HAP-1 (cell line): ENCODE results near the gene ENTPD6.

Experiments used
- DNase-seq, 2 experiments: peaks; one replicate each; pipeline ENCODE4 v3.0.0-alpha.2; 2016 to 2020; ENCODE audit warnings: low spot score in 2 of 2
- H3K27me3 ChIP-seq: fragments of 250-450 bp; sonication (Bioruptor Pico); 2 replicates; pipeline ENCODE4 v1.5.1; 2020; ENCODE audit warnings: low read depth, mild to moderate bottlenecking, moderate library complexity
- H3K36me3 ChIP-seq: fragments of 250-450 bp; sonication (Bioruptor Pico); replicated peaks from 2 replicates; pipeline ENCODE4 v1.5.1; 2020; ENCODE audit warnings: mild to moderate bottlenecking
- H3K4me1 ChIP-seq: fragments of 250-450 bp; sonication (Bioruptor Pico); 2 replicates; pipeline ENCODE4 v1.5.1; 2020; ENCODE audit warnings: mild to moderate bottlenecking
- H3K4me3 ChIP-seq: fragments of 250-450 bp; sonication (Bioruptor Pico); 2 replicates; pipeline ENCODE4 v1.5.1; 2020; ENCODE audit warnings: mild to moderate bottlenecking, moderate library complexity
- H3K9me3 ChIP-seq: fragments of 250-450 bp; sonication (Bioruptor Pico); 2 replicates; pipeline ENCODE4 v1.5.1; 2020; ENCODE audit warnings: mild to moderate bottlenecking, moderate library complexity
- in situ Hi-C: fragments of 300-500 bp; cut with MboI; formaldehyde crosslinking; loops from 3 replicates; pipeline ENCODE4 v1.14.3; 2020; ENCODE audit warnings: low sequenced_read_pairs, inconsistent platforms, mixed read lengths

The ENTPD6 gene

GRCh38 chr20:25251558-25251957 is 56.0 kb downstream of the ENTPD6 start:
- in situ Hi-C loops = no loop called here
- no peaks in the 10 kb centered on the region for H3K27me3 ChIP-seq

GRCh38 chr20:25252230-25252651 is 56.7 kb downstream of the ENTPD6 start:
- no peak overlapping the region for H3K4me3 ChIP-seq
- peaks cover 32% of the 10 kb centered on the region for H3K4me1 ChIP-seq
- no peaks in the 10 kb centered on the region for H3K36me3 ChIP-seq
- in situ Hi-C loops = no loop called here
- no peak for DNase-seq
- H3K27me3 ChIP-seq = no peaks in the 10 kb centered on the region
- no peaks in the 10 kb centered on the region for H3K9me3 ChIP-seq

More at GRCh38 chr20:25251558-25251957, 56.0 kb downstream of the ENTPD6 start:
- Histone ChIP-seq H3K9me3 (no peaks in the 10 kb centered on the region), H3K4me3 (no peak overlapping the region), H3K4me1 (peaks cover 39% of the 10 kb centered on the region), H3K36me3 (no peaks in the 10 kb centered on the region)
- DNase-seq = no peak

- Histone ChIP-seq H3K27me3 (no peaks in the 10 kb centered on the region), H3K36me3 (no peaks in the 10 kb centered on the region), H3K4me3 (no peak overlapping the region), H3K4me1 (peaks cover 28% of the 10 kb centered on the region), H3K9me3 (no peaks in the 10 kb centered on the region)
- peak; percentile 81 to 86 for DNase-seq
- in situ Hi-C loops = no loop called here
Measured at GRCh38 chr20:25252686-25253421, 57.3 kb downstream of the ENTPD6 start.

- in situ Hi-C loops = no loop called here
- Histone ChIP-seq H3K4me3 (no peak overlapping the region), H3K4me1 (peaks cover 28% of the 10 kb centered on the region), H3K36me3 (no peaks in the 10 kb centered on the region; the same call in 1 of the 2 replicates), H3K9me3 (no peaks in the 10 kb centered on the region), H3K27me3 (no peaks in the 10 kb centered on the region)
- DNase-seq = no peak
Measured at GRCh38 chr20:25253606-25254275, 58.2 kb downstream of the ENTPD6 start.

- H3K27me3 ChIP-seq = no peaks in the 10 kb centered on the region
- no peak for DNase-seq
- H3K36me3 ChIP-seq = peaks cover 1% of the 10 kb centered on the region
- H3K4me3 ChIP-seq = no peak overlapping the region
- no peaks in the 10 kb centered on the region for H3K9me3 ChIP-seq
- H3K4me1 ChIP-seq = peaks cover 22% of the 10 kb centered on the region
- in situ Hi-C loops = no loop called here
Measured at GRCh38 chr20:25254571-25254970, 59.1 kb downstream of the ENTPD6 start.

- in situ Hi-C loops = no loop called here
- no peak for DNase-seq
Measured at GRCh38 chr20:25254986-25255680, 59.6 kb downstream of the ENTPD6 start.

GRCh38 chr20:25256226-25256859 is 60.8 kb downstream of the ENTPD6 start:
- Histone ChIP-seq H3K4me3 (no peak overlapping the region), H3K4me1 (peaks cover 12% of the 10 kb centered on the region), H3K36me3 (peaks cover 13% of the 10 kb centered on the region), H3K9me3 (no peaks in the 10 kb centered on the region), H3K27me3 (no peaks in the 10 kb centered on the region)
- no peak for DNase-seq
- in situ Hi-C loops = no loop called here

More at GRCh38 chr20:25254986-25255680, 59.6 kb downstream of the ENTPD6 start:
- H3K36me3 ChIP-seq = peaks cover 7% of the 10 kb centered on the region
- H3K4me3 ChIP-seq = no peak overlapping the region
- H3K9me3 ChIP-seq = no peaks in the 10 kb centered on the region
- peaks cover 18% of the 10 kb centered on the region for H3K4me1 ChIP-seq
- no peaks in the 10 kb centered on the region for H3K27me3 ChIP-seq

GRCh38 chr20:25257130-25257529 is 61.6 kb downstream of the ENTPD6 start:
- Histone ChIP-seq H3K36me3 (peaks cover 13% of the 10 kb centered on the region), H3K27me3 (no peaks in the 10 kb centered on the region), H3K4me1 (peaks cover 10% of the 10 kb centered on the region), H3K9me3 (no peaks in the 10 kb centered on the region), H3K4me3 (no peak overlapping the region)
- DNase-seq = no peak
- in situ Hi-C loops = no loop called here

GRCh38 chr20:25257756-25258475 is 62.4 kb downstream of the ENTPD6 start:
- in situ Hi-C loops = no loop called here
- DNase-seq = no peak
- Histone ChIP-seq H3K36me3 (peaks cover 13% of the 10 kb centered on the region), H3K4me3 (no peak overlapping the region), H3K27me3 (no peaks in the 10 kb centered on the region), H3K9me3 (no peaks in the 10 kb centered on the region), H3K4me1 (peaks cover 4% of the 10 kb centered on the region)

- Histone ChIP-seq H3K27me3 (no peaks in the 10 kb centered on the region), H3K4me3 (no peak overlapping the region), H3K9me3 (no peaks in the 10 kb centered on the region), H3K36me3 (peaks cover 13% of the 10 kb centered on the region), H3K4me1 (no peaks in the 10 kb centered on the region)
- in situ Hi-C loops = no loop called here
- no peak for DNase-seq
Measured at GRCh38 chr20:25258476-25258805, 62.9 kb downstream of the ENTPD6 start.

GRCh38 chr20:25258828-25259227 is 63.3 kb downstream of the ENTPD6 start:
- H3K36me3 ChIP-seq = peaks cover 13% of the 10 kb centered on the region
- H3K4me1 ChIP-seq = no peaks in the 10 kb centered on the region
- H3K27me3 ChIP-seq = no peaks in the 10 kb centered on the region
- in situ Hi-C loops = no loop called here
- no peaks in the 10 kb centered on the region for H3K9me3 ChIP-seq
- no peak overlapping the region for H3K4me3 ChIP-seq
- DNase-seq = no peak

GRCh38 chr20:25259358-25259757 is 63.8 kb downstream of the ENTPD6 start:
- no peak for DNase-seq
- no peaks in the 10 kb centered on the region for H3K9me3 ChIP-seq
- in situ Hi-C loops = no loop called here
- H3K36me3 ChIP-seq = peaks cover 13% of the 10 kb centered on the region
- no peaks in the 10 kb centered on the region for H3K4me1 ChIP-seq
- H3K4me3 ChIP-seq = no peak overlapping the region
- H3K27me3 ChIP-seq = no peaks in the 10 kb centered on the region

GRCh38 chr20:25259788-25260254 is 64.3 kb downstream of the ENTPD6 start:
- Histone ChIP-seq H3K27me3 (no peaks in the 10 kb centered on the region), H3K4me3 (no peak overlapping the region), H3K4me1 (no peaks in the 10 kb centered on the region), H3K36me3 (peaks cover 13% of the 10 kb centered on the region), H3K9me3 (no peaks in the 10 kb centered on the region)
- in situ Hi-C loops = no loop called here
- DNase-seq = no peak
